ENCODE data around the gene NGLY1. TPM values are rescaled to one million over a fixed set of nuclear protein-coding genes. Genes with fewer than 3 reads are reported as not detected.

NGLY1 gene
- total and polyA plus RNA-seq, 2 of the 8 experiments (the other 6 are each of a cell fraction or from before 2014, with no cell fraction given), result 3.1 to 24.8 TPM

DNA sequence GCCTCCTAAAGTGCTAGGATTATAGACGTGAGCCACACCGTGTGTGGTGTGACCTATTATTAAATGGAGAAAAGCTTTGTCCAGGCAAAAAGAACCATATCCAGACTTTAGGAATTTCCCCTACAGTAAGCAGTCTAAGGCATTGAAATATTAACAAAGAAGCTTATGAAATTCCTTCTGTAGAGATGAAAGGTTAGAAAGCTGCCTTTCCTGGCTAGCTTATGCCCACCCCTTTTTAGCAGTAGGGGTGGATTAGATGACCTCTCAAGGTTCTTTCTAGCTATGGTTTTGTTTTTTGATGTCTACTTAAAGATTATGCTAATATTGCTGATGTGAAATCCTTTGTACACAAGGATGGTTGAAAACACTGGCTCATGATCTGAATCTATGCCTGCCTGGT is 20.6 kb upstream of the NGLY1 start (continued):
- TF ChIP-seq EZH2 (IDR thresholded peaks at IDR 0.05; ENCODE audit: low read depth, low read length, severe bottlenecking) (no peak), BACH1 (IDR thresholded peaks at IDR 0.05; ENCODE audit: low read length) (no peak), YY1 (IDR thresholded peaks at IDR 0.05; ENCODE audit: low read depth, low read length) (no peak), CREB1 (IDR thresholded peaks at IDR 0.05) (no peak)
